ENCODE results near the gene RAD50. TPM values are rescaled to one million over a fixed set of nuclear protein-coding genes. Genes with fewer than 3 reads are reported as not detected.

The RAD50 gene
- total RNA-seq, 1 donor from 2014 or later, result 35.2 TPM

Other genes with a start within 250 kb of the RAD50 start
- gene SLC22A5, start 187.3 kb upstream of the RAD50 start, total RNA-seq, result 5.6 and 6.4 TPM in 2 replicates
- gene IRF1, start 66.2 kb upstream of the RAD50 start, total RNA-seq, result 4.5 and 4.7 TPM in 2 replicates
- not detected in 2 replicates for gene IL5, start 13.5 kb upstream of the RAD50 start, total RNA-seq
- gene IL13, start 101.2 kb downstream of the RAD50 start, total RNA-seq, result not detected in 2 replicates
- not detected in 2 replicates for gene IL4, start 117.0 kb downstream of the RAD50 start, total RNA-seq
- gene KIF3A, start 180.6 kb downstream of the RAD50 start, total RNA-seq, result 22.6 and 23.8 TPM in 2 replicates
- not detected in 2 replicates for gene CCNI2, start 190.4 kb downstream of the RAD50 start, total RNA-seq
- 71.1 and 71.4 TPM in 2 replicates for gene SEPTIN8, start 220.3 kb downstream of the RAD50 start, total RNA-seq

All from neural crest cell (in vitro differentiated cells).